T-cell (primary cell): ENCODE results near the gene TAS1R3. TPM values are rescaled to one million over a fixed set of nuclear protein-coding genes. Genes with fewer than 3 reads are reported as not detected.

Source experiments
- ATAC-seq, 4 experiments: fragments of 200-7000 bp in 3 of 4; fragments of 150-1000 bp in 1 of 4; cut with Tn5 transposase; replicated peaks in 1 of 4; 1 replicate in 3 of 4; 2 replicates in 1 of 4; pipeline ENCODE4 v1.10.0; 2021; ENCODE audit warnings: moderate library complexity in 3 of 4, mild to moderate bottlenecking in 2 of 4, moderate number of reproducible peaks in 1 of 4
- CTCF ChIA-PET, 2 donors: fragments of 300-600 bp; sonication (Branson Sonifier 250); formaldehyde crosslinking; loops; one replicate each; lab custom pipeline; 2022; ENCODE audit warnings: antibody characterized with exemption in 2 of 2; lab: Charles Lee
- POLR2A ChIA-PET, 2 donors: fragments of 300-600 bp; sonication (Branson Sonifier 250); formaldehyde crosslinking; loops; one replicate each; lab custom pipeline; 2022; ENCODE audit warnings: antibody characterized with exemption in 2 of 2; lab: Charles Lee
- DNase-seq, 35 experiments: peaks; one replicate each; pipeline versions ENCODE4 v3.0.0 to v3.0.0-alpha.2; 2013 to 2023
- H3K27ac ChIP-seq: one replicate; pipeline ENCODE4 v1.5.1; 2013; ENCODE audit warnings: low read length
- H3K27me3 ChIP-seq, 2 experiments: replicated peaks in 1 of 2; 1 replicate in 1 of 2; 2 replicates in 1 of 2; pipeline versions ENCODE4 v1.6.1 to v1.7.0; 2013; ENCODE audit warnings: low read length in 1 of 2, mixed read lengths in 1 of 2; ENCODE audit not compliant: control insufficient read depth in 2 of 2, insufficient read depth in 2 of 2; ENCODE audit errors: extremely low read depth in 1 of 2
- H3K36me3 ChIP-seq, 2 donors: 1 replicate in 1 of 2; 2 replicates in 1 of 2; pipeline versions ENCODE4 v1.6.1 to v1.7.0; 2013; ENCODE audit warnings: low read length in 1 of 2; ENCODE audit not compliant: control insufficient read depth in 2 of 2, insufficient read depth in 1 of 2; ENCODE audit errors: extremely low read depth in 1 of 2
- H3K4me1 ChIP-seq, 2 experiments: 1 replicate in 1 of 2; 2 replicates in 1 of 2; pipeline versions ENCODE4 v1.6.1 to v1.7.0; 2013; ENCODE audit warnings: low read length in 2 of 2, mixed read lengths in 1 of 2; ENCODE audit not compliant: insufficient read depth in 2 of 2, control insufficient read depth in 1 of 2; ENCODE audit errors: extremely low read depth in 1 of 2
- H3K4me3 ChIP-seq, 2 donors: 1 replicate in 1 of 2; 2 replicates in 1 of 2; pipeline versions ENCODE4 v1.5.1 to v1.7.0; 2013; ENCODE audit warnings: mild to moderate bottlenecking in 2 of 2, low read length in 1 of 2, moderate library complexity in 1 of 2; ENCODE audit not compliant: control insufficient read depth in 1 of 2; ENCODE audit errors: extremely low read depth in 1 of 2
- H3K9me3 ChIP-seq: 2 replicates; pipeline ENCODE4 v1.7.0; 2013
- H3K27ac Mint-ChIP-seq, 2 donors: one replicate each; pipeline ENCODE4 v1.8.0; 2020 to 2021; ENCODE audit warnings: mild to moderate bottlenecking in 2 of 2, mixed read lengths in 2 of 2
- H3K27me3 Mint-ChIP-seq, 2 donors: one replicate each; pipeline ENCODE4 v1.8.0; 2021 to 2022; ENCODE audit warnings: mixed read lengths in 2 of 2
- H3K36me3 Mint-ChIP-seq: one replicate; pipeline ENCODE4 v1.8.0; 2021; ENCODE audit warnings: mixed read lengths
- H3K4me1 Mint-ChIP-seq, 3 donors: one replicate each; pipeline ENCODE4 v1.8.0; 2020 to 2022; ENCODE audit warnings: mixed read lengths in 3 of 3, mild to moderate bottlenecking in 1 of 3
- H3K4me3 Mint-ChIP-seq, 3 donors: one replicate each; pipeline ENCODE4 v1.8.0; 2020 to 2022; ENCODE audit warnings: mild to moderate bottlenecking in 3 of 3, mixed read lengths in 3 of 3, moderate library complexity in 3 of 3
- H3K9me3 Mint-ChIP-seq, 3 donors: one replicate each; pipeline ENCODE4 v1.8.0; 2020 to 2022; ENCODE audit warnings: mixed read lengths in 3 of 3
- WGBS: methylation state at CpG from one replicate; pipeline ENCODE4 v1.1.5; 2013; ENCODE audit warnings: missing lambda C conversion rate; ENCODE audit not compliant: insufficient coverage; 5-methylcytosine and 5-hydroxymethylcytosine counted together
- total RNA-seq, 35 experiments: library from RNA in 6 of 35; stranded (reverse) in 6 of 35; fragments of 120-200 nt in 1 of 35; gene quantifications; one replicate each; pipeline versions ENCODE4 v1.2.1 to v1.2.4 and lab custom pipeline; 2013 to 2026

TAS1R3 gene
- total RNA-seq, 5 donors from 2014 or later (not counting 1 experiment from before 2014, with no cell fraction given), result 1.6 to 2.3 (median 2.1) TPM

- Mint-ChIP-seq H3K4me3 (no peak overlapping the region), H3K27me3 (no peaks in the 10 kb centered on the region), H3K4me1 (peaks cover 3 to 10% (median 7%) of the 10 kb centered on the region in 3 donors), H3K27ac (no peak overlapping the region), H3K36me3 (no peaks in the 10 kb centered on the region), H3K9me3 (no peaks in the 10 kb centered on the region)
- POLR2A ChIA-PET, result no interaction called here
- ATAC-seq (no peak), DNase-seq (no peak)
- Histone ChIP-seq H3K27me3 (no peaks in the 10 kb centered on the region), H3K4me3 (no peak overlapping the region), H3K4me1 (peaks cover 5 to 16% of the 10 kb centered on the region in 2 experiments), H3K27ac (no peak overlapping the region), H3K9me3 (no peaks in the 10 kb centered on the region), H3K36me3 (peaks cover 2 to 3% of the 10 kb centered on the region in 2 donors)
- WGBS, result 90% methylated on average over 5 of the region's 12 CpGs
- CTCF ChIA-PET, result no interaction called here
These were observed 30.7 kb upstream of the TAS1R3 start for GRCh38 chr1:1300352-1300739.

GRCh38 chr1:1302006-1302430, 29.1 kb upstream of the TAS1R3 start:
- H3K27me3 ChIP-seq, result no peaks in the 10 kb centered on the region
- H3K27ac ChIP-seq, result no peak overlapping the region
- no peaks in the 10 kb centered on the region for H3K9me3 Mint-ChIP-seq
- H3K27me3 Mint-ChIP-seq, result no peaks in the 10 kb centered on the region
- peaks cover 21 to 33% of the 10 kb centered on the region in 2 experiments for H3K4me1 ChIP-seq
- H3K4me3 ChIP-seq, result no peak overlapping the region
- CTCF ChIA-PET, result no interaction called here
- H3K27ac Mint-ChIP-seq, result no peak overlapping the region
- H3K36me3 Mint-ChIP-seq, result no peaks in the 10 kb centered on the region
- POLR2A ChIA-PET, result no interaction called here
- DNase-seq, result no peak
- no peaks in the 10 kb centered on the region for H3K9me3 ChIP-seq
- no peak overlapping the region for H3K4me3 Mint-ChIP-seq
- WGBS, result 84% methylated on average over 9 of the region's 9 CpGs
- H3K36me3 ChIP-seq, result peaks cover 0 to 2% of the 10 kb centered on the region in 2 donors
- no peak for ATAC-seq
- peaks cover 19 to 24% (median 22%) of the 10 kb centered on the region in 3 donors for H3K4me1 Mint-ChIP-seq

- Mint-ChIP-seq H3K27ac (no peak overlapping the region), H3K4me3 (no peak overlapping the region), H3K27me3 (no peaks in the 10 kb centered on the region), H3K4me1 (peaks cover 21 to 26% (median 24%) of the 10 kb centered on the region in 3 donors), H3K9me3 (no peaks in the 10 kb centered on the region), H3K36me3 (no peaks in the 10 kb centered on the region)
- Histone ChIP-seq H3K4me3 (no peak overlapping the region), H3K27me3 (no peaks in the 10 kb centered on the region), H3K9me3 (no peaks in the 10 kb centered on the region), H3K27ac (no peak overlapping the region), H3K4me1 (peaks cover 22 to 36% of the 10 kb centered on the region in 2 experiments), H3K36me3 (peaks cover 0 to 2% of the 10 kb centered on the region in 2 donors)
- DNase-seq, result no peak
- POLR2A ChIA-PET, result no interaction called here
- whole genome bisulfite sequencing, result 94% methylated on average over 23 of the region's 31 CpGs
- CTCF ChIA-PET, result no interaction called here
- no peak for ATAC-seq
These were observed 28.1 kb upstream of the TAS1R3 start for GRCh38 chr1:1302951-1303509.

- peaks cover 22 to 36% of the 10 kb centered on the region in 2 experiments for H3K4me1 ChIP-seq
These were observed 27.3 kb upstream of the TAS1R3 start for GRCh38 chr1:1303736-1304135.

GRCh38 chr1:1304331-1305299, 26.5 kb upstream of the TAS1R3 start:
- POLR2A ChIA-PET, result no interaction called here
- ATAC-seq, result no peak
- 66% methylated on average over 16 of the region's 29 CpGs for WGBS

More at GRCh38 chr1:1303736-1304135, 27.3 kb upstream of the TAS1R3 start:
- Histone ChIP-seq H3K36me3 (peaks cover 0 to 2% of the 10 kb centered on the region in 2 donors), H3K27me3 (no peaks in the 10 kb centered on the region), H3K9me3 (no peaks in the 10 kb centered on the region), H3K4me3 (no peak overlapping the region), H3K27ac (no peak overlapping the region)
- Mint-ChIP-seq H3K9me3 (no peaks in the 10 kb centered on the region), H3K4me1 (peaks cover 21 to 26% (median 24%) of the 10 kb centered on the region in 3 donors), H3K36me3 (no peaks in the 10 kb centered on the region), H3K4me3 (no peak overlapping the region), H3K27me3 (no peaks in the 10 kb centered on the region), H3K27ac (no peak overlapping the region)
- DNase-seq, result no peak
- WGBS, result 95% methylated on average over 6 of the region's 13 CpGs
- ChIA-PET POLR2A (no interaction called here), CTCF (no interaction called here)
- ATAC-seq, result no peak

More at GRCh38 chr1:1304331-1305299, 26.5 kb upstream of the TAS1R3 start:
- Mint-ChIP-seq H3K27me3 (no peaks in the 10 kb centered on the region), H3K4me3 (peak overlapping the region; percentile 80 to 88 (median 86)), H3K36me3 (no peaks in the 10 kb centered on the region), H3K9me3 (no peaks in the 10 kb centered on the region), H3K4me1 (peaks cover 21 to 29% (median 24%) of the 10 kb centered on the region in 3 donors), H3K27ac (peak overlapping the region in 1 of 2 donors; percentile 39)
- Histone ChIP-seq H3K9me3 (no peaks in the 10 kb centered on the region), H3K4me1 (peaks cover 22 to 43% of the 10 kb centered on the region in 2 experiments), H3K36me3 (peaks cover 0 to 2% of the 10 kb centered on the region in 2 donors), H3K4me3 (peak overlapping the region; percentile 47 to 64), H3K27me3 (no peaks in the 10 kb centered on the region), H3K27ac (peak overlapping the region; percentile 47)
- CTCF ChIA-PET, result interaction anchor here in 1 of 2 donors (1.0 kb wide), 1 partner anchor 67 kb away, joined by 3 read pairs; no protein-coding TSS in a partner anchor
- DNase-seq, result no peak
